ENCODE measurements around the gene EDC4. TPM values are rescaled to one million over a fixed set of nuclear protein-coding genes. Genes with fewer than 3 reads are reported as not detected.
A peak's percentile ranks its signal among the peaks of the same experiment; 100 is the strongest.

Gene EDC4
- total and polyA plus RNA-seq, 2 of the 13 experiments (the other 11 are each of a cell fraction or from before 2014, with no cell fraction given), result 51.4 to 59.1 TPM

- TF ChIP-seq, protein P1, sequence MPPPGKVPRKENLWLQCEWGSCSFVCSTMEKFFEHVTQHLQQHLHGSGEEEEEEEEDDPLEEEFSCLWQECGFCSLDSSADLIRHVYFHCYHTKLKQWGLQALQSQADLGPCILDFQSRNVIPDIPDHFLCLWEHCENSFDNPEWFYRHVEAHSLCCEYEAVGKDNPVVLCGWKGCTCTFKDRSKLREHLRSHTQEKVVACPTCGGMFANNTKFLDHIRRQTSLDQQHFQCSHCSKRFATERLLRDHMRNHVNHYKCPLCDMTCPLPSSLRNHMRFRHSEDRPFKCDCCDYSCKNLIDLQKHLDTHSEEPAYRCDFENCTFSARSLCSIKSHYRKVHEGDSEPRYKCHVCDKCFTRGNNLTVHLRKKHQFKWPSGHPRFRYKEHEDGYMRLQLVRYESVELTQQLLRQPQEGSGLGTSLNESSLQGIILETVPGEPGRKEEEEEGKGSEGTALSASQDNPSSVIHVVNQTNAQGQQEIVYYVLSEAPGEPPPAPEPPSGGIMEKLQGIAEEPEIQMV (CRISPR knock-in tag; IDR thresholded peaks at IDR 0.05; ENCODE audit: low read depth), result no peak; the same call in 1 of the 2 replicates
- TF ChIP-seq ZBTB8A (CRISPR knock-in tag; IDR thresholded peaks at IDR 0.05; ENCODE audit: borderline replicate concordance, low read depth) (no peak), SAFB2 (CRISPR knock-in tag; IDR thresholded peaks at IDR 0.05; ENCODE audit: borderline replicate concordance, low read depth) (peak; percentile 86), ZSCAN21 (CRISPR knock-in tag; IDR thresholded peaks at IDR 0.05; ENCODE audit: borderline replicate concordance) (no peak), ZNF558 (CRISPR knock-in tag; IDR thresholded peaks at IDR 0.05; ENCODE audit: borderline replicate concordance) (peak; percentile 81; the same call in 1 of the 2 replicates), ZFP1 (CRISPR knock-in tag; IDR thresholded peaks at IDR 0.05) (peak; percentile 86; the same call in 1 of the 2 replicates), STAG1 (CRISPR knock-in tag; IDR thresholded peaks at IDR 0.05) (peak; percentile 27), MXI1 (IDR thresholded peaks at IDR 0.05; ENCODE audit: borderline replicate concordance, low read depth, low read length) (peak; percentile 77; the same call in 1 of the 3 replicates), JUND (CRISPR knock-in tag; IDR thresholded peaks at IDR 0.05) (no peak)
- TF ChIP-seq, protein P2, sequence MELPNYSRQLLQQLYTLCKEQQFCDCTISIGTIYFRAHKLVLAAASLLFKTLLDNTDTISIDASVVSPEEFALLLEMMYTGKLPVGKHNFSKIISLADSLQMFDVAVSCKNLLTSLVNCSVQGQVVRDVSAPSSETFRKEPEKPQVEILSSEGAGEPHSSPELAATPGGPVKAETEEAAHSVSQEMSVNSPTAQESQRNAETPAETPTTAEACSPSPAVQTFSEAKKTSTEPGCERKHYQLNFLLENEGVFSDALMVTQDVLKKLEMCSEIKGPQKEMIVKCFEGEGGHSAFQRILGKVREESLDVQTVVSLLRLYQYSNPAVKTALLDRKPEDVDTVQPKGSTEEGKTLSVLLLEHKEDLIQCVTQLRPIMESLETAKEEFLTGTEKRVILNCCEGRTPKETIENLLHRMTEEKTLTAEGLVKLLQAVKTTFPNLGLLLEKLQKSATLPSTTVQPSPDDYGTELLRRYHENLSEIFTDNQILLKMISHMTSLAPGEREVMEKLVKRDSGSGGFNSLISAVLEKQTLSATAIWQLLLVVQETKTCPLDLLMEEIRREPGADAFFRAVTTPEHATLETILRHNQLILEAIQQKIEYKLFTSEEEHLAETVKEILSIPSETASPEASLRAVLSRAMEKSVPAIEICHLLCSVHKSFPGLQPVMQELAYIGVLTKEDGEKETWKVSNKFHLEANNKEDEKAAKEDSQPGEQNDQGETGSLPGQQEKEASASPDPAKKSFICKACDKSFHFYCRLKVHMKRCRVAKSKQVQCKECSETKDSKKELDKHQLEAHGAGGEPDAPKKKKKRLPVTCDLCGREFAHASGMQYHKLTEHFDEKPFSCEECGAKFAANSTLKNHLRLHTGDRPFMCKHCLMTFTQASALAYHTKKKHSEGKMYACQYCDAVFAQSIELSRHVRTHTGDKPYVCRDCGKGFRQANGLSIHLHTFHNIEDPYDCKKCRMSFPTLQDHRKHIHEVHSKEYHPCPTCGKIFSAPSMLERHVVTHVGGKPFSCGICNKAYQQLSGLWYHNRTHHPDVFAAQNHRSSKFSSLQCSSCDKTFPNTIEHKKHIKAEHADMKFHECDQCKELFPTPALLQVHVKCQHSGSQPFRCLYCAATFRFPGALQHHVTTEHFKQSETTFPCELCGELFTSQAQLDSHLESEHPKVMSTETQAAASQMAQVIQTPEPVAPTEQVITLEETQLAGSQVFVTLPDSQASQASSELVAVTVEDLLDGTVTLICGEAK (IDR thresholded peaks at IDR 0.05), result peak; percentile 94
- TF ChIP-seq, protein P2 (CRISPR knock-in tag; IDR thresholded peaks at IDR 0.05), result peak; percentile 86
- TF ChIP-seq, protein P3, sequence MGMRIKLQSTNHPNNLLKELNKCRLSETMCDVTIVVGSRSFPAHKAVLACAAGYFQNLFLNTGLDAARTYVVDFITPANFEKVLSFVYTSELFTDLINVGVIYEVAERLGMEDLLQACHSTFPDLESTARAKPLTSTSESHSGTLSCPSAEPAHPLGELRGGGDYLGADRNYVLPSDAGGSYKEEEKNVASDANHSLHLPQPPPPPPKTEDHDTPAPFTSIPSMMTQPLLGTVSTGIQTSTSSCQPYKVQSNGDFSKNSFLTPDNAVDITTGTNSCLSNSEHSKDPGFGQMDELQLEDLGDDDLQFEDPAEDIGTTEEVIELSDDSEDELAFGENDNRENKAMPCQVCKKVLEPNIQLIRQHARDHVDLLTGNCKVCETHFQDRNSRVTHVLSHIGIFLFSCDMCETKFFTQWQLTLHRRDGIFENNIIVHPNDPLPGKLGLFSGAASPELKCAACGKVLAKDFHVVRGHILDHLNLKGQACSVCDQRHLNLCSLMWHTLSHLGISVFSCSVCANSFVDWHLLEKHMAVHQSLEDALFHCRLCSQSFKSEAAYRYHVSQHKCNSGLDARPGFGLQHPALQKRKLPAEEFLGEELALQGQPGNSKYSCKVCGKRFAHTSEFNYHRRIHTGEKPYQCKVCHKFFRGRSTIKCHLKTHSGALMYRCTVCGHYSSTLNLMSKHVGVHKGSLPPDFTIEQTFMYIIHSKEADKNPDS (CRISPR knock-in tag; IDR thresholded peaks at IDR 0.05), result peak; percentile 83; the same call in 1 of the 2 replicates
- TF ChIP-seq, protein P4, sequence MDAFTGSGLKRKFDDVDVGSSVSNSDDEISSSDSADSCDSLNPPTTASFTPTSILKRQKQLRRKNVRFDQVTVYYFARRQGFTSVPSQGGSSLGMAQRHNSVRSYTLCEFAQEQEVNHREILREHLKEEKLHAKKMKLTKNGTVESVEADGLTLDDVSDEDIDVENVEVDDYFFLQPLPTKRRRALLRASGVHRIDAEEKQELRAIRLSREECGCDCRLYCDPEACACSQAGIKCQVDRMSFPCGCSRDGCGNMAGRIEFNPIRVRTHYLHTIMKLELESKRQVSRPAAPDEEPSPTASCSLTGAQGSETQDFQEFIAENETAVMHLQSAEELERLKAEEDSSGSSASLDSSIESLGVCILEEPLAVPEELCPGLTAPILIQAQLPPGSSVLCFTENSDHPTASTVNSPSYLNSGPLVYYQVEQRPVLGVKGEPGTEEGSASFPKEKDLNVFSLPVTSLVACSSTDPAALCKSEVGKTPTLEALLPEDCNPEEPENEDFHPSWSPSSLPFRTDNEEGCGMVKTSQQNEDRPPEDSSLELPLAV (CRISPR knock-in tag; conservative IDR thresholded peaks at IDR 0.05; ENCODE audit: low read depth), result peak; percentile 78; the same call in 1 of the 2 replicates
Observed at GRCh38 chr16:67872631-67873434, at the start of gene EDC4 (continued).
